H1 (cell line): ENCODE measurements around the gene EPRS1. TPM values are rescaled to one million over a fixed set of nuclear protein-coding genes. Genes with fewer than 3 reads are reported as not detected.
A peak's percentile ranks its signal among the peaks of the same experiment; 100 is the strongest.

ENCODE experiments used
- CREB1 ChIP-seq: IDR thresholded peaks from 2 replicates; pipeline ENCODE4 v1.6.1; 2012; ENCODE audit warnings: inconsistent platforms
- JUND ChIP-seq: IDR thresholded peaks from 2 replicates; pipeline ENCODE4 v1.6.1; 2011; ENCODE audit warnings: mild to moderate bottlenecking, improper control_type of control experiment, low read length
- MAX ChIP-seq: IDR thresholded peaks from 2 replicates; pipeline ENCODE4 v1.6.1; 2012; ENCODE audit warnings: inconsistent platforms
- SAP30 ChIP-seq: fragments of 300-600 bp; sonication (generic); IDR thresholded peaks from 2 replicates; pipeline ENCODE4 v1.7.1; 2012; ENCODE audit warnings: low read length, moderate library complexity, mild to moderate bottlenecking, inconsistent platforms; ENCODE audit not compliant: insufficient read depth, insufficient replicate concordance
- SIX5 ChIP-seq: IDR thresholded peaks from 2 replicates; pipeline ENCODE4 v1.6.1; 2011; ENCODE audit warnings: mild to moderate bottlenecking, low read depth, low read length
- SP1 ChIP-seq: IDR thresholded peaks from 2 replicates; pipeline ENCODE4 v1.6.1; 2011; ENCODE audit warnings: low read depth, low read length
- SP2 ChIP-seq: IDR thresholded peaks from 2 replicates; pipeline ENCODE4 v1.6.1; 2012; ENCODE audit warnings: mild to moderate bottlenecking, low read length, inconsistent platforms
- polyA plus RNA-seq, 7 experiments: library from polyadenylated mRNA; depleted of rRNA in 3 of 7; stranded (reverse) in 5 of 7; unstranded in 2 of 7; fragments of >200 nt in 5 of 7; fragments of 200-250 nt in 2 of 7; gene quantifications; 1 replicate in 5 of 7; 2 replicates in 1 of 7; 4 replicates in 1 of 7; pipeline versions ENCODE4 v1.2.1 to v1.2.3, GENCODE V29; 2011 to 2013; ENCODE audit warnings: missing spikeins in 2 of 7, mixed read lengths in 2 of 7
- total RNA-seq: library from RNA; stranded (reverse); fragmentation: NEBNext Ultra II Directional; extraction: Animal tissue kit (Norgen Biotek cat#: 25700); gene quantifications from 2 replicates; pipeline ENCODE4 v1.2.1, GENCODE V29; 2021

EPRS1 gene
- total and polyA plus RNA-seq, 2 of the 8 experiments (the other 6 are each of a cell fraction or from before 2014, with no cell fraction given): 38.4 to 171 TPM

GRCh38 chr1:220089650-220090556 lies 43.6 kb upstream of the EPRS1 start, which contains the start of gene BPNT1 (continued):
- TF ChIP-seq SP2: no peak
- TF ChIP-seq SAP30: peak; percentile 47
- peak; percentile 47; the same call in 1 of the 2 replicates for TF ChIP-seq CREB1
- peak; percentile 44; the same call in 1 of the 2 replicates for TF ChIP-seq MAX
- TF ChIP-seq SP1: peak; percentile 99
- no peak for TF ChIP-seq SIX5
- TF ChIP-seq JUND: 0 out of 2 replicates have a peak, but pooled peaks have one; percentile 49
- TF ChIP-seq, all 59 proteins: peak for 19
